Kidney epithelial cell (primary cell): ENCODE measurements around the gene PAK6. TPM values are rescaled to one million over a fixed set of nuclear protein-coding genes. Genes with fewer than 3 reads are reported as not detected.

Experiments used
- DNase-seq: peaks from one replicate; pipeline ENCODE4 v3.0.0-alpha.2; 2010; ENCODE audit warnings: low read depth
- H3K27me3 ChIP-seq: 2 replicates; pipeline ENCODE4 v1.6.0; 2011; ENCODE audit warnings: low read length; ENCODE audit not compliant: control insufficient read depth, insufficient read depth
- H3K36me3 ChIP-seq: 2 replicates; pipeline ENCODE4 v1.5.1; 2011; ENCODE audit warnings: low read length; ENCODE audit not compliant: control insufficient read depth, insufficient read depth
- H3K4me3 ChIP-seq: 2 replicates; pipeline ENCODE4 v1.5.1; 2011; ENCODE audit warnings: low read depth, mild to moderate bottlenecking, control low read depth, low read length
- CTCF ChIP-seq: IDR thresholded peaks from 2 replicates; pipeline ENCODE4 v1.5.1; 2011; ENCODE audit warnings: mild to moderate bottlenecking, moderate library complexity, low read length, control low read depth, inconsistent platforms; ENCODE audit not compliant: insufficient read depth, poor library complexity, severe bottlenecking
- total RNA-seq: library from RNA; depleted of rRNA; stranded (reverse); fragments of >200 nt; gene quantifications from 2 replicates; pipeline ENCODE4 v1.2.3, GENCODE V29; 2015

PAK6 gene
- total RNA-seq, 1 donor from 2014 or later = 15.3 TPM

- Histone ChIP-seq H3K4me3 (no peak overlapping the region), H3K36me3 (no peaks in the 10 kb centered on the region), H3K27me3 (peaks cover 9% of the 10 kb centered on the region)
- DNase-seq = no peak
- no peak for TF ChIP-seq CTCF
Measured at GRCh38 chr15:40247406-40247971, 8.6 kb downstream of the PAK6 start.

GRCh38 chr15:40248006-40248783, 9.3 kb downstream of the PAK6 start:
- TF ChIP-seq CTCF = no peak
- no peak for DNase-seq
- Histone ChIP-seq H3K27me3 (peaks cover 16% of the 10 kb centered on the region), H3K36me3 (no peaks in the 10 kb centered on the region), H3K4me3 (no peak overlapping the region)

GRCh38 chr15:40249477-40250303, 10.8 kb downstream of the PAK6 start:
- DNase-seq = no peak
- Histone ChIP-seq H3K4me3 (no peak overlapping the region), H3K36me3 (no peaks in the 10 kb centered on the region), H3K27me3 (peaks cover 29% of the 10 kb centered on the region)
- no peak for TF ChIP-seq CTCF

- H3K4me3 ChIP-seq = no peak overlapping the region
- peaks cover 29% of the 10 kb centered on the region for H3K27me3 ChIP-seq
- no peak for DNase-seq
- TF ChIP-seq CTCF = no peak
- no peaks in the 10 kb centered on the region for H3K36me3 ChIP-seq
Measured at GRCh38 chr15:40250304-40250656, 11.4 kb downstream of the PAK6 start.

GRCh38 chr15:40250771-40251483, 12.1 kb downstream of the PAK6 start:
- TF ChIP-seq CTCF = no peak
- Histone ChIP-seq H3K27me3 (peaks cover 29% of the 10 kb centered on the region), H3K4me3 (no peak overlapping the region), H3K36me3 (no peaks in the 10 kb centered on the region)
- no peak for DNase-seq
